Cardiac ventricle fibroblast (primary cell): ENCODE data around the gene RNU1-4. TPM values are rescaled to one million over a fixed set of nuclear protein-coding genes. Genes with fewer than 3 reads are reported as not detected.

ENCODE experiments used
- total RNA-seq: library from RNA; depleted of rRNA; stranded (reverse); fragments of >200 nt; gene quantifications from 2 replicates; pipeline ENCODE4 v1.2.3, GENCODE V29; 2015

The RNU1-4 gene
- under 0.01 TPM in 2 replicates for total RNA-seq

DNA sequence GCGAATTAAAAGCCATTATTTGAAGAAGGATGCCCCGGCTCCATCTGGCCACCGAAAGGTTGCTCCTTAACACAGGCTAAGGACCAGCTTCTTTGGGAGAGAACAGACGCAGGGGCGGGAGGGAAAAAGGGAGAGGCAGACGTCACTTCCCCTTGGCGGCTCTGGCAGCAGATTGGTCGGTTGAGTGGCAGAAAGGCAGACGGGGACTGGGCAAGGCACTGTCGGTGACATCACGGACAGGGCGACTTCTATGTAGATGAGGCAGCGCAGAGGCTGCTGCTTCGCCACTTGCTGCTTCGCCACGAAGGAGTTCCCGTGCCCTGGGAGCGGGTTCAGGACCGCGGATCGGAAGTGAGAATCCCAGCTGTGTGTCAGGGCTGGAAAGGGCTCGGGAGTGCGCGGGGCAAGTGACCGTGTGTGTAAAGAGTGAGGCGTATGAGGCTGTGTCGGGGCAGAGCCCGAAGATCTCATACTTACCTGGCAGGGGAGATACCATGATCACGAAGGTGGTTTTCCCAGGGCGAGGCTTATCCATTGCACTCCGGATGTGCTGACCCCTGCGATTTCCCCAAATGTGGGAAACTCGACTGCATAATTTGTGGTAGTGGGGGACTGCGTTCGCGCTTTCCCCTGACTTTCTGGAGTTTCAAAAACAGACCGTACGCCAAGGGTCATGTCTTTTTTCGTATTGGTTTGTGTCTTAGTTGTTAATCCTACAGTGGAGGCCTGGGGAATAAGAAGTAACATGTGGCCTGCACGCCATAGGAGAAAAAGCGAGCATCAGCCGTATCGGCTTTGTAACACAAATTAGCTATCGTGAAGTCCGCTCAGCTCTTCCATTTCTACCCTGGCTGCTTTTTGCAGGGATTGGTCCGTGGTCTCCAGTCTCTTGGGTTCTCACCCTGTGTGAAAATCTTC is at the start of gene RNU1-4:
RNU1-4 (plus strand) TSS at position 470 of the 918 bp plus-strand sequence.

Other genes with a start within 250 kb of the RNU1-4 start
- under 0.01 TPM in 2 replicates for gene RNU1-1, start 226.2 kb upstream of the RNU1-4 start, total RNA-seq
- 22.7 and 27.6 TPM in 2 replicates for gene NBPF1, start 127.0 kb upstream of the RNU1-4 start, total RNA-seq
- under 0.01 TPM in 2 replicates for gene RNU1-3, start 73.6 kb upstream of the RNU1-4 start, total RNA-seq
- gene RNU1-2, start 155.5 kb downstream of the RNU1-4 start, total RNA-seq = under 0.01 TPM in 2 replicates
- gene CROCC, start 181.4 kb downstream of the RNU1-4 start, total RNA-seq = 7.6 and 9.7 TPM in 2 replicates
- 85.2 and 88.5 TPM in 2 replicates for gene MFAP2, start 240.1 kb downstream of the RNU1-4 start, total RNA-seq